PC-3 (cell line): ENCODE measurements around the gene PIKFYVE.

ENCODE experiments used
- CTCF ChIP-seq: fragments of 300-600 bp; sonication (generic); conservative IDR thresholded peaks from 2 replicates; pipeline ENCODE4 v1.5.1; 2017; ENCODE audit warnings: antibody characterized with exemption, low read depth, mild to moderate bottlenecking, low read length
- EZH2 ChIP-seq: fragments of 300-600 bp; sonication (generic); IDR thresholded peaks from one replicate; pipeline ENCODE4 v1.6.1; 2017; ENCODE audit warnings: antibody characterized with exemption, mild to moderate bottlenecking, low read length; ENCODE audit not compliant: unreplicated experiment
- EZH2phosphoT487 ChIP-seq: fragments of 300-600 bp; sonication (generic); IDR thresholded peaks from 2 replicates; pipeline ENCODE4 v1.6.1; 2018; ENCODE audit warnings: mild to moderate bottlenecking, antibody characterized with exemption, low read length, borderline replicate concordance

GRCh38 chr2:208250388-208250787, 15.7 kb upstream of the PIKFYVE start:
- no peak for TF ChIP-seq CTCF
- no peak for TF ChIP-seq EZH2phosphoT487
- TF ChIP-seq EZH2 = no peak
